Activated CD4-positive, alpha-beta T cell treated with anti-CD3 and anti-CD28 coated beads, Interleukin-2, amount 10 ng/mL, durations not matched to agents 24 days and 14 days (primary cell): ENCODE measurements around the gene ERFE. TPM values are rescaled to one million over a fixed set of nuclear protein-coding genes. Genes with fewer than 3 reads are reported as not detected.

Experiments
- DNase-seq: peaks from one replicate; pipeline ENCODE4 v3.0.0; 2022
- H3K27ac Mint-ChIP-seq: one replicate; pipeline ENCODE4 v1.8.0; 2022; ENCODE audit warnings: mild to moderate bottlenecking, mixed read lengths
- H3K27me3 Mint-ChIP-seq: one replicate; pipeline ENCODE4 v1.8.0; 2022; ENCODE audit warnings: mixed read lengths
- H3K36me3 Mint-ChIP-seq: one replicate; pipeline ENCODE4 v1.8.0; 2022; ENCODE audit warnings: low read depth, mild to moderate bottlenecking, mixed read lengths
- H3K4me1 Mint-ChIP-seq: one replicate; pipeline ENCODE4 v1.8.0; 2021; ENCODE audit warnings: mixed read lengths
- H3K4me3 Mint-ChIP-seq: one replicate; pipeline ENCODE4 v1.8.0; 2022; ENCODE audit warnings: mild to moderate bottlenecking, moderate library complexity, mixed read lengths
- H3K9me3 Mint-ChIP-seq: one replicate; pipeline ENCODE4 v1.8.0; 2021; ENCODE audit warnings: mixed read lengths
- intact Hi-C: fragments of 100-400 bp; cut with micrococcal nuclease; formaldehyde crosslinking; loops from one replicate; pipeline ENCODE4 v1.15.1; 2023
- total RNA-seq: library from RNA; stranded (reverse); gene quantifications from 2 replicates; pipeline ENCODE4 v1.2.3, GENCODE V29; 2022

ERFE gene
- total RNA-seq, 1 donor from 2014 or later, result 0.37 TPM

DNA sequence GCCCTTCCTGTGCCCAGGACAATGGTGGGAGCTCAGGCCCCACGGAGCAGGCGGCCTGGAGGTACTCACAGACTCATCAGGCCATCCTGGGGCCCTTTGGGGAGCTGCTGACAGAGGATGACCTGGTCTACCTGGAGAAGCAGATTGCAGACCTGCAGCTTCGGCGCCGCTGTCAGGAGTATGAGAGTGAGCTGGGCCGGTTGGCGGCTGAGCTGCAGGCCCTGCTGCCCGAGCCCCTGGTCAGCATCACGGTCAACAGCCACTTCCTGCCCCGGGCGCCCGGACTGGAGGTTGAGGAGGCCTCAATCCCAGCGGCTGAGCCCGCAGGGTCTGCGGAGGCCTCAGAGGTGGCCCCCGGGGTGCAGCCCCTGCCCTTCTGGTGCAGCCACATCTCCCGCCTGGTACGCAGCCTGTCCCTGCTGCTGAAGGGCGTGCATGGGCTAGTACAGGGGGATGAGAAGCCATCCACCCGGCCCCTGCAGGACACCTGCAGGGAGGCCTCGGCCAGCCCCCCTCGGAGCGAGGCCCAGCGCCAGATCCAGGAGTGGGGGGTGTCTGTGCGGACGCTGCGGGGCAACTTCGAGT lies 28.6 kb upstream of the ERFE start:
- Mint-ChIP-seq H3K27me3 (no peaks in the 10 kb centered on the region), H3K27ac (no peak overlapping the region), H3K36me3 (no peaks in the 10 kb centered on the region), H3K4me3 (no peak overlapping the region), H3K4me1 (no peaks in the 10 kb centered on the region), H3K9me3 (no peaks in the 10 kb centered on the region)
- no peak for DNase-seq
- intact Hi-C loops, result loop anchor here (10.0 kb wide), 1 partner anchor 275 kb away; the partner anchor contains the start of gene RAMP1

DNA sequence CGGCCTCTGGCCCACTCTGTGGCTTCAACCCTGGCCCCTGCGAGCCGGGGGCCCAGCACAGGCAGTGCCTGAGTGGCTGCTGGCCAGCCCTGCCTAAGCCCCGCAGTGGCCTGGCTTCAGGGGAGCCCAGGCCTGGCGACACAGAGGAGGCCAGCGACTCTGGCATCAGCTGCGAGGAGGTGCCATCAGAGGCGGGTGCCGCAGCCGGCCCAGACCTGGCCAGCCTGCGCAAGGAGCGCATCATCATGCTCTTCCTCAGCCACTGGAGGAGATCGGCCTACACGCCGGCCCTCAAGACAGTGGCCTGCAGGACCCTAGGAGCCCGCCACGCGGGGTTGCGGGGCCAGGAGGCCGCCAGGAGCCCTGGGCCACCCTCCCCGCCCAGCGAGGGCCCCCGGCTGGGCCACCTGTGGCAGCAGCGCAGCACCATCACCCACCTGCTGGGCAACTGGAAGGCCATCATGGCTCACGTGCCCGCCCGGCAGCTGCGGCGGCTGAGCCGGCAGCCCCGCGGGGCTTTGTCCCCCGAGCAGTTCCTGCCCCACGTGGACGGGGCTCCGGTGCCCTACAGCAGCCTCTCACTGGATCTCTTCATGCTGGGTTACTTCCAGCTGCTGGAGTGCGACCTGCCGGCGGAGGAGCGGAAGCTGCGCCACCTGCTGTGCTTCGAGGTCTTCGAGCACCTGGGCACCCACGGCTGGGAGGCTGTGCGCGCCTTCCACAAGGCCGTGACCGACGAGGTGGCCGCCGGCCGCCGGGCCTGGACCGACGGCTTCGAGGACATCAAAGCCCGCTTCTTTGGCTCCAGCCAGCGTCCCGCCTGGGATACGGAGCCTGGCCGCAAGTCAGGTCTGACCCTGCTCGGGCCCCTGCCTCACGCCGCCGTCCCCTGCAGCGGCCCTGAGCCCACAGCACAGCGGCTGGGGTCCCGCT lies 27.8 kb upstream of the ERFE start:
- Mint-ChIP-seq H3K4me1 (no peaks in the 10 kb centered on the region), H3K27ac (no peak overlapping the region), H3K27me3 (no peaks in the 10 kb centered on the region), H3K4me3 (no peak overlapping the region), H3K36me3 (no peaks in the 10 kb centered on the region), H3K9me3 (no peaks in the 10 kb centered on the region)
- no peak for DNase-seq
- intact Hi-C loops, result loop anchor here (10.0 kb wide), 1 partner anchor 276 kb away; the partner anchor contains the start of gene RAMP1

DNA sequence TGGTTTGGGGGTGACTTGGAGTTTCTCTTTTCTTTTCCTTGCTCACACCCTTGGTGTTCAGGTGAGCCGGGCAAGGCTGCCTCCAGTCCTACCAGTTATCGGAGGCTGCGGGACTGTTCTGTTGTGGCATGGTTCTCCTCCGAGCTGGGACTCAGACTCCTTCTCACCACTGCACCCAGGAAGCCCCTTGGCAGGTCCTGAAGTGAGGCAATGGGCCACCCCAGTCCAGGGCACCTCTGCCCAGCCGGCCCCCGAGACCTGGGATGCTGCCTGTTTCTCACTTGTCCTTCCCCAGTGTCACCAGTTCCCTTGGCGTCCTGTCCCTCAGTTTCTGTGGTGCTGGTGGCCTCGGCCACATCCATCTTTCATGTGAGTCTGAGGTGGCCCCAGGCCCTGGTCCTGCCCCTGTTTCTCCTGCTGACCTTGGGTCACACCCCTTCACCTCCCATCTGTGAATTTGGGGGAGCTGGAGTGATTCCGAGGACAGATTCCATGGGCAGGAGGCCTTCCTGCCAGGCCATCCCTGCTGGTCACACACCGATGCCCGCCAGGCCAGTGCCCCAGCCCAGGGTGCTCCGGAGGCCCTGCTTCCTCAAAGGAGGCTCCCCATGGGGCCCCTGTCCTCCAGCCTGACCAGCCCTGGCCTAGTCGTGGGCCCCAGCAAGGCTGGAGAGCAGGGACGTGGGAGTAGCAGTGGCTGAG lies 26.9 kb upstream of the ERFE start:
- no peaks in the 10 kb centered on the region for H3K4me1 Mint-ChIP-seq
- no peak for DNase-seq
- no peak overlapping the region for H3K27ac Mint-ChIP-seq
- H3K36me3 Mint-ChIP-seq, result no peaks in the 10 kb centered on the region
- H3K27me3 Mint-ChIP-seq, result no peaks in the 10 kb centered on the region
- intact Hi-C loops, result loop anchor here (10.0 kb wide), 1 partner anchor 277 kb away; the partner anchor contains the start of gene RAMP1
- H3K4me3 Mint-ChIP-seq, result no peak overlapping the region
- no peaks in the 10 kb centered on the region for H3K9me3 Mint-ChIP-seq

DNA sequence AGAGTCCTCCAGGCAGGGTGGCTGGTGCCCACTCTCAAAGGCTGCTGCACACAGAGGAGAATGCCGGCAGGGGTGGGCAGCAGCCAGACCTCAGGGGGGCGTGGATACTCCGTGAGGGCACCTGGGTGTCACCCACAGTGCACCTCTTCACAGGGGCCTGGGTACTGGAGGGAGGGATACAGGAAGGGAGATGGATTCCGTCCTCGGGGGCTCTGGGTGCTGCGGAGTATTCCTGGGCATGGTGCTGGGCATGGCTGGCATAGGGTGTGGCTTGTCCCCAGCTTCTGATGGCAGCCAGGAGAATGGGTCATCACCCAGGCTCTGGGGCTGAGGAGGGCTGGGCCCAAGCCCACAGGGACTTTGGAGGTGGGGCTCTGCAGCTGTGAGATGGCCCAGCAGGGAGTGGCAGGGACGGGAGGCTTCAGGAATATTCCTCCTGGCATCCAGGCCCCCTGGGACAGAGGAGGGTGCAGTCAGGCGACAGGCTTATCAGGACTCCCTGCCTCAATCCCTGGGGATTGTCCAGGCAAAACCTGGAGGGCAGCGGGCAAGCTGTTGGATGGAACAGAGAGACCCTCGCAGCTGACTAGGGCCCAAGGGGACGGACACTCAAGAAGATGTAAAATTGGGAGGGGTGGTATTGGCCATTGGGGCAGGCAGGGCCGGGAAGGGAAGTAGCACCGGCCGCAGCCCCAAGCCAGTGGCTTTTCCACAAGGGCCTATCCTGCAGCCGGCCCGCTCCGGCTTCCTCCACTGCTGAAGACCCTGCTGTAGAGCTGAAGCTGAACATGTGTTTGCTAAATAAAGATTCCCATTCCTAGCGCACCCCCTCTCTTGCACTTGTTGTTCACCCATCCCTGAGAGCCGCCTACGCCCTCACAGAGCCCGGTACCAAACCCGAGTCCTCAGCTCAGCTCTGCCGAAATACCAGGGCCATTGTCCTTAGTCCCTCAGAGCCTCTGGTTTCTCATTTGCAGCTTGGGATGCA lies 26.0 kb upstream of the ERFE start:
- Mint-ChIP-seq H3K4me3 (no peak overlapping the region), H3K27ac (no peak overlapping the region), H3K36me3 (no peaks in the 10 kb centered on the region), H3K27me3 (no peaks in the 10 kb centered on the region), H3K9me3 (no peaks in the 10 kb centered on the region), H3K4me1 (no peaks in the 10 kb centered on the region)
- intact Hi-C loops, result loop anchor here (10.0 kb wide), 1 partner anchor 278 kb away; the partner anchor contains the start of gene RAMP1
- DNase-seq, result no peak

DNA sequence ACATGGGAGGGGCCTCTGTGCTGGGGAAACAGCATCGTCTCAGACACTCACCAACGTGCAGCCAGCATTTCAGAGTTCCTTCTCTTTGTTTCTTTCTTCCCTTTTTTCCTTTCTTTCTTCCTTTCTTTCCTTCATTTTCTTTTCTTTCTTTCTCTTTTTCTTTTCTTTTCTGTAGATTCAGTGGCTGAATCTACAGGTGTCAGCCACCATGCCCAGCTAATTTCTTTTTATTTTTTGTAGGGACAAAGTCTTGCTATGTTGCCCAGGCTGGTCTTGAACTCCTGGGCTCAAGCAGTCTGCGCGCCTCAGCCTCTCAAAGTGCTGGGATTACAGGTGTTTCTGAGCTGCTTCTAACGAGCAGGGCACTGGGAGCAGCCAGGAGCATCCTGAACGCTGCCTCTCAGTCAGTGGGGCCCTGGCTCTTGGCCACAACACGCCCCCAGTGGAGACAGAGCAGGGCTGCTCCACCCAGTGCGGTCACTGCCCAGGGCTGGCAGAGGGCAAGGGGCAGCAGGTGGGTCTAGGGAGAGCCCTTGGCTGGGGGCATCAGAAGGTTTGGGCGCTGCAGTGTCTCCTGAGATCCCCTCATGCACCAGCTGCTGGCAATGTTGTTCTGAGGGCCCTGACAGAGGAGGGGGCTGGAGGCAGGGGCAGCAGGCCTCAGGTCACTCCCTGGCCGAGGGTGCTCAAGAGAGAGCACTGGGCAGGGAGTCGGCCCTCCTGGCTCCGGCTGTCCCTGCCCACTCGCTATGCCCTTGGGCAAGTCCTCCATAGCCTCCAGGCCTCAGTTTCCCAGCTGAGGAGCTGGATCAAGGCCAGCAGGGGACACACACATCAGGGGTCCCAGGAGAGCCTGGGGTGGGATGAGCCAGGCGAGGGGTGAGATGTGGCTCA lies 25.0 kb upstream of the ERFE start:
- Mint-ChIP-seq H3K4me3 (no peak overlapping the region), H3K27ac (no peak overlapping the region), H3K36me3 (no peaks in the 10 kb centered on the region), H3K4me1 (no peaks in the 10 kb centered on the region), H3K9me3 (no peaks in the 10 kb centered on the region), H3K27me3 (no peaks in the 10 kb centered on the region)
- DNase-seq, result no peak
- intact Hi-C loops, result loop anchor here (10.0 kb wide), 1 partner anchor 279 kb away; the partner anchor contains the start of gene RAMP1

DNA sequence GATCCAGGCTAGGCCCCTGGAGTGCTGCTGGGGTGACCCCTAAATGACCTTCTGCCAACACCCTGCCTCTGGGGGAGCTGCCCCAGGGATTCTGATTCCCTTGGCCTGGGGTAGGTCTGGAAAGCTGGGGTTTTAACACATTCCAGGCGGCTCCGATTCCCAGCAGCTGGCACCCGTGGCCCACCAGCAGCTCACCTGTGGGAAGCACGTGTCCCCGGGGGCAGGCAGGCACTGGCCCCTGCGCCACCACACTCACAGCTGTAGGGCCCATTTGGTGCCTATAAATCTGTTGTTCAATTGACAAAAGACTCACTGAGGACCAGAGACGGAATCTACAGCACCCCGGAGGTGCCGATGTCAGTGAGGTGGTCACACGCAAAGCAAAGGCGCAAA lies 24.4 kb upstream of the ERFE start:
- Mint-ChIP-seq H3K9me3 (no peaks in the 10 kb centered on the region), H3K27ac (no peak overlapping the region), H3K36me3 (no peaks in the 10 kb centered on the region), H3K4me3 (no peak overlapping the region), H3K27me3 (no peaks in the 10 kb centered on the region), H3K4me1 (no peaks in the 10 kb centered on the region)
- DNase-seq, result no peak
- intact Hi-C loops, result loop anchor here (10.0 kb wide), 1 partner anchor 280 kb away; the partner anchor contains the start of gene RAMP1

DNA sequence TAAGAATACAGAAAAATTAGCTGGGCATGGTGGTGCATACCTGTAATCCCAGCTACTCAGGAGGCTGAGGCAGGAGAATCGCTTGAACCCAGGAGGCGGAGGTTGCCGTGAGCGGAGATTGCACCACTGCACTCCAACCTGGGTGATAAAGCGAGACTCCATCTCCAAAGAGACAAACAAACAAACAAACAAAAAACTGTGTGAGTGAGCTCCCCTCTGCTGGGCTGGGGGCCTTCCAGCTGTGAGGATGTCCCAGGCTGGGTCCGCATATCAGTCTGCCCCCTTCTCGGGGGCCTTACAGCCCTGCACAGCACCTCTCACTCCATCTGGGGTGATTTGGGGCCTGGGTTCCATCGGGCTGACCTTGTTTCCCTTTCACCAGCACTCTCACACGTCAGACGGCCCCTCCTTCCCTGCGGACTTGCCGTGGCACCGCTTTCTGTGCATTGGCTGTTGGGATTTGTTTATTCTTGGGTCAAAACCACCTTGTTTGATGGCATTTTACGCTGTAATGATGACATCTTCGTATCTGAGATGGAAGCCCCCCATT lies 23.1 kb upstream of the ERFE start:
- no peak for DNase-seq
- H3K27ac Mint-ChIP-seq, result no peak overlapping the region
- no peak overlapping the region for H3K4me3 Mint-ChIP-seq
- H3K36me3 Mint-ChIP-seq, result no peaks in the 10 kb centered on the region
- intact Hi-C loops, result loop anchor here (10.0 kb wide), 1 partner anchor 281 kb away; the partner anchor contains the start of gene RAMP1
- no peaks in the 10 kb centered on the region for H3K9me3 Mint-ChIP-seq
- no peaks in the 10 kb centered on the region for H3K4me1 Mint-ChIP-seq
- no peaks in the 10 kb centered on the region for H3K27me3 Mint-ChIP-seq

DNA sequence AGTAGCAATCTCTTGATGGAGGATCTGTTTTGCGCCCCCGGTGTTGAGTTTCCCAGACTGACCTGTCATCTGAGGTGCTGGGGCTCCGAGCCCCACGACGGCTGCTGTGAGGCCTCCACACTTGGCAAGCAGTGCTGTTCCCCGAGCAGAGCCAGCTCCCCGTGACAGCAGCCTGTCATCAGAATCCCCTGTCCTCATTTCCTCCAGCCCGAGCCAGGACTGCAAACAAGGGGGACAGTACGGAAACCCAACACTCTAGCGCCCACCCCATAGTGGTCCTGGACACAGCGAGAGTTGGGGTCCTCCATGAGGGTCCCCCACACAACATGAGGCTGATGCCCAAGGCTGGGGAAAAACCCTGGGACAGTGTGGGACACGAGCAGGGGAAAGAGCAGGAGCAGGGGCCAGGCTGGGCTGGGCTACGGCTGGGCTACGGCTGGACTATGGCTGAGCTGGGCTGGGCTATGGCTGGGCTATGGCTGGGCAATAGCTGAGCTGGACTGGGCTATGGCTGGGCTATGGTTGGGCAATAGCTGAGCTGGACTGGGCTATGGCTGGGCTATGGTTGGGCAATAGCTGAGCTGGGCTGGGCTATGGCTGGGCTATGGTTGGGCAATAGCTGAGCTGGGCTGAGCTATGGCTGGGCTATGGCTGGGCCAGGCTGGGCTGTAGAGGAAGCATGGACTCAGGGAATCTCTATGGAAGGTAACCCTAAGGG lies 21.8 kb upstream of the ERFE start:
- no peak overlapping the region for H3K4me3 Mint-ChIP-seq
- no peaks in the 10 kb centered on the region for H3K4me1 Mint-ChIP-seq
- H3K27ac Mint-ChIP-seq, result no peak overlapping the region
- H3K27me3 Mint-ChIP-seq, result no peaks in the 10 kb centered on the region
- no peak for DNase-seq
- intact Hi-C loops, result loop anchor here (10.0 kb wide), 1 partner anchor 282 kb away; the partner anchor contains the start of gene RAMP1
- H3K9me3 Mint-ChIP-seq, result no peaks in the 10 kb centered on the region
- H3K36me3 Mint-ChIP-seq, result no peaks in the 10 kb centered on the region

DNA sequence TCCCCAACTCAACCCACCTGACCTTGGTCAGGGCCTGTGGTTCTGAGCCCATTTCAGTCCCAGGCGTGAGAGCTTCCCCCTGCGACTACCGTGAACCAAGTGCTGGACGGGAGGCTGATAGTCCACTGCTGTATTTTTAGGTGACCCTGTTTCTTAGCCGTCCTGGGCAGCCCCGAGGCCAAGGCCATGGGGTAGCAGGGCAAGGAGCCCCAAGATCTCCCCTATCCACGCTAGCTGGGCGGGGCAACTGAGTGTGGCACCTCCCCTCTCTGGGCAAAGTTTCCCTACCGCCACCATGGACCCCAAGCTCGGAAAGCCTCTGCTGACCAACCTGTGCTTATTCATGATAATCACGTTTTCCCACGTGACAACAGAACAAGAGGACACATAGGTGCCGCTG lies 20.9 kb upstream of the ERFE start:
- no peak for DNase-seq
- no peaks in the 10 kb centered on the region for H3K27me3 Mint-ChIP-seq
- H3K4me1 Mint-ChIP-seq, result no peaks in the 10 kb centered on the region
- intact Hi-C loops, result loop anchor here (10.0 kb wide), 1 partner anchor 283 kb away; the partner anchor contains the start of gene RAMP1
- no peak overlapping the region for H3K27ac Mint-ChIP-seq
- no peaks in the 10 kb centered on the region for H3K36me3 Mint-ChIP-seq
- no peak overlapping the region for H3K4me3 Mint-ChIP-seq
- H3K9me3 Mint-ChIP-seq, result no peaks in the 10 kb centered on the region

DNA sequence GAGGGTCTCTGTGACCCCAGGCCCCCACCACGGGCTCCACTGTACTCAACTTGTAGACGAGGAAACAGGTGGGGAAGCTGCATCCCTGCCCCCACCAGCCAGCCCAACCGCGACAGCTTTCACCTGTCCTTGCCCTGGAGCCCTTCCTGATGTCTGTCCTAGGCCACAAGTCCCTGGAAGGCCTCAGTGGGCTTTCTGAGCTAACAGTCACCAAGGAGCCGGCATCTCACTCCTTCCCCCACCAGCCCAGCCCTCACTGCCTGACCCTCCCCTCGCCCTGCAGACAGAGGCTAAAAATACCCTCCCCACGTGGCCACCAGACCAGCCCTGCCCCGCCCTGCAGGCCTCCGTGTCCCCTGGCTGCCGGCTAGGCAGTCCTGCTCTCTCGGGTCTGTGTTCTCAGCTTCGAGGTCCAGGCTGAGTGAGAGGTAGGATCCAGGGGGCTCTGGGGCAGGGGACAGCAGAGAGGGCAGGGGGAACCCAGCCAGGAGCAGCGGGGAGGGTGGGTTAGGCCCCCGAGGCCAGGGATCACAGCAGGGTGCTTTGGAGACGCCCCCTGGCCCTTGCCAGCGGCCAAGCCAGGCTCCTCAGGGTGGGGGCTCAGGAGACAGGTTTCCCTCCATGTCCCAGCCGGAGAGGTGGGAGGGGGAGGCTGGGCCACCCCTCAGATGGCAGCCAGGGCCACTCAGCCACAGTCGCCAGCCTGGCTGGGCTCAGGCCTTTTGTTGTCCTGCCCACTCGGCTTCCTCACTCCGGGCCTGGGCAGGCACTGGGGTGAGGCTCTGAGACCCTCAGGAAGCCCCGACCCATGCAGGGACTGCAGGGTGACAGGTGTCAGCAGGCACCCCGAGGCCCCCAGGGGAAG lies 20.2 kb upstream of the ERFE start, which contains the start of gene KLHL30:
KLHL30 (plus strand) TSS at position 338 of the 865 bp plus-strand sequence. CDS start 2,087 bp downstream, outside the sequence.
- Mint-ChIP-seq H3K4me3 (no peak within 1 kb of the TSS), H3K27me3 (no peaks in the 10 kb centered on the region), H3K9me3 (no peaks in the 10 kb centered on the region), H3K4me1 (no peaks in the 10 kb centered on the region), H3K36me3 (no peaks in the 10 kb centered on the region), H3K27ac (no peak within 1 kb of the TSS)
- no peak for DNase-seq
- intact Hi-C loops, result loop anchor here (10.0 kb wide), 1 partner anchor 284 kb away; the partner anchor contains the start of gene RAMP1
